ENCODE measurements around the gene SGIP1.

Gene SGIP1

DNA sequence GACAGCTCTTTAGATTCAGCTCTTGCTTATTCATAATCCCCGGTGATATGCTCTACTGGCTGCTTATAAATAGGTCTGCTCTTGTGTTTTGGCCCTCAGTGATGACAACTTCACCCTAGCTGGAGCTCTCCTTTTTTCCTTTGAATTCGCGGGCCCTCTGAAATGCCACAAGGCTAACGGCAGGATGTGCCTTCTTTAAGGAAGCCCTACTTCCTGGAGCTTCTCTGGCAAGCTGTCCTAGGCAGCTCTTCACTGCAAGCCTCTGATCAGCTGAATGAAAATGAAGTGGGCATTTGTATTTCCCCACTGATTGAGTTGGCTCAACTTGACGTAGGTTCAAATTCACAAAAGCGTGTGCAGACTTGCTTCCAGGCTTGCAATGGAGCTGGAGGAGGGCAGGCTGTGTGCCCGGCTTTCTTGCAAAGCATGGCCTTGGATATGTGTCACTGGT, 22.2 kb downstream of the SGIP1 start:
- DNase-seq = no peak

DNA sequence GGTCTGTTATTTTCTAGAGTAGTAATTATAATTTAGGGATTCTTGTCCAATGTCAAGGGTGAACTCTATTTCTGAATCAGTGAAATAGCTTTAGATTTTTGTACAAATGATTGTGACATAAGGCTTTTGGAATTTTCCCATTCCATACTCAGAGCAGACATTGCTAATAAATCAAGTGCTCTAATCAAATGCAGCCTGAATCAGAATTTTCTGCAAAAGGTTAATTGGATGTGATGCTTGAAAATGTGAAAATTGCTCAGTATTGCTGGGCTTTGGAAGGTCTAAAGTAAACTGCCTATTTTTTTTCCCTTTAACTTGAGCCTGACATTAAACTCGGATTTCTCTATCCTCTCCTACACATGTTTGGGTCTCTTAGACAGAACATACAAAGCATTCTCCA, 23.2 kb downstream of the SGIP1 start:
- no peak for DNase-seq

DNA sequence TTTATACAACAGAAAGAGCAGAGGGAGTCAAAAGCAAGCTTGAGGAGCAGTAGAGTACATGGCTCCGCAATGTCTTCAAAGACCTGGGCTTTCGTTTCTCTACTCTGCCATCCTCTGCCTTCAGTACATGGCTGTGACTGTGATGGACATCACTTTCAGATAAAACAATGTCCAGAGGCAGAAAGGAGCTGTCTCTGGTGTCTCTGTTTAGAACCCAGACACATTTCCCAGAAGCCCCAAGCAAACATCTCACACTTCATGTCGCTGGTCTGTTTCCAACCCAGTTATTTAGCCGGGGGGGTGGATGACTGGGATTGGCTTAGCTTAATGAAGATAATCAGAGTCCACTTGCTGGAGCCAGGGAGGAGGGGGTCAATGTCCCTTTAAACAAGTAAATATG, 25.6 kb downstream of the SGIP1 start:
- DNase-seq = peak; percentile 53

DNA sequence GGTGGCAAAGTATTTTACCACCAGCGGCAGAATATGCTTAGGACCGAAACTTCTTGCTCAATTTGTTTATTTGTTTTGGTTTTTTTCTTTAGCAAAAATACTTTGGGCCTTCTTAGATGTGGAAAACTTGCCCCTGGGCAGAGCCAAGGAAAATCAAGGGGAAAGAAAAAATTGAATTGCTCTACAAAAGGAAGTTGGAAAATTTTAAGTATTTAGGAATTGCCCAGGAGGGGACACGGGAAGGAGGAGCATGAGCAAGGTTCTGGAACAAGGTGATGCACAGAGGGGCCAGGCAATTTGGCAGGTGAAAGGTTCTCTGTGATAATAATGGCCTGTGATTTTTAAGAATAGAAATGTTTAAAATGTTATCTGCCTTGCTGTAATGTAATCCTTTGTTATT, 28.6 kb downstream of the SGIP1 start:
- DNase-seq = no peak

DNA sequence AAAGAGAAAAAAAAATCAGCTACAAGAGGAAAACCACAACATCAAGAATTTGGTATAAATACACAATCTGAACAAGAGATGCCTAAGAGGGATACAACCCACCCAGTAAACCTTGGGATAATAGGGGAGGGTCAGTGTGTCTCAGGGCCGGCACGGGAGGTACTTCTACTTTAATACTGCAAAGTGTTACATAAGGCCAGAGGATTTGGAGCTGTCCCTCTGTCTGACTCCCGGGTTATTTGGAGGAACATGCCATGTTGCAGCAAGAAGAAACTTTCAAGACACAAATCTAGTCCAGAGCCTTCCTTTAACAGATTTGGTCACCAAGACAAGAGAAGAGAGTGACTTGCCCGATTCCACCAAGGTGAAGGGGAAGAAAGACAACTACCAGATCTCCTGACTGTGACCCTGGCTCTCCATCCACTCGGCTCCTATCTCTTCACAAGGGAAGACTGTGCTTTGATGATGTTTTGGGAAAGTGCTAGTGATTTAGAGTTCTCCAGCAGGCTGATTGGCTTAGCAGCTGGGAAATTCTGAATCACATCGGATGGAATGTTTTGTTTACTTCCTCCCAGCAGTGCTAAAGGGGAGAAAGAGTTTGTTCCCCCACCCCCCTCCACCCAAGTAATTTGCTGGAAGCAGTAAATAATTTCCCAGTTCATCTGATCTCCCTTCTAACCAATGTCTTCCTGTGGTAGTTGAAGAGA, 29.3 kb downstream of the SGIP1 start:
- DNase-seq = peak; percentile 86

DNA sequence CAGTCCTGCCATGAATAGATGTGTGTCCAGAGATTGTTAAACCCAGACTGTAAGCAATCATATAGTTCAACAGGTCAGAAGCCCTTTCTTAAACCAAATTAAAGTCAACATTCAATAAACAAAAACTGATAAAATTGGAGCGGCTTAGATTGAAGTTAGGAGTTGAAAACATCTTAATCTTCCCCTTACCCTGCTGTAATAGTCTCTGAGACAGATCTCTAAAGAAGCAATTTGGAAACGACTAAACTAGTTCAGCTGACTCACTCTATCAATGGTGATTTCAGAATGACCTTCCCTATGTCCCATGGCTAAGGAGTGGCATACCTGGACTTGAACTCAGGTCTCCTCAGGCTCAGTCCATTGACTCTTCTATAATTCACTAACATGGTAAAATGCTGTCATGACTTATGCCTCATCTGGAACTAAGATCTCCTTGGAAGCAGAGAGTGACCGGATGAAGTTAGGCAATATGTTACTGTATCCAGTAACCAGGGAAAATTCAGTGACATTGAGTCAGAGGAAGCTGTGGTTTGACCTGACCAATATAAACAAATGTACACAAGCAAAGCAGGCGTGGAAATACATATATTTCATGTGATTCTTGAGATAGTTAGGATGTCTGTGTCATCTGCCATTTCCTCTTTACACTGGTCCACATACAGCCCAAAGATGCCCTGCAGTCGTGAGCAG, 30.1 kb downstream of the SGIP1 start:
- DNase-seq = no peak

DNA sequence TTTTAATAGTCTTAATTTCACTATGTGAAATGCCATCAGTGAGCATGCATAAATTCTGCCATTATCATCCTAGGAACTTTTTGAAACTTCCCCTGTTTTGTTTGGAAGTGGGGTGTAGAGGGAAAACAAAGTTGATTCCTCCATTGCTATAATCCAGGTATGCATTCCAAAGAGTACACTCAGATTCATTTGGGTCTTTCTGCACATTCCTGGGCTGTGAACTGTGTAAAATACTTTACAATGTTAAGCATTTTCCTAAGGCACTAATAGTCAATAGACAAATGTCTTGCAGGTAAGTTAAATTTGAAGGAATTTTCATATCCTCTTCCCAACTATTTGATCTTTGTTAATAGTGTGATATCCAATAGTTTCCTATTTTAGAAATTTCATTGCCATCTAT, 36.2 kb downstream of the SGIP1 start:
- no peak for DNase-seq

DNA sequence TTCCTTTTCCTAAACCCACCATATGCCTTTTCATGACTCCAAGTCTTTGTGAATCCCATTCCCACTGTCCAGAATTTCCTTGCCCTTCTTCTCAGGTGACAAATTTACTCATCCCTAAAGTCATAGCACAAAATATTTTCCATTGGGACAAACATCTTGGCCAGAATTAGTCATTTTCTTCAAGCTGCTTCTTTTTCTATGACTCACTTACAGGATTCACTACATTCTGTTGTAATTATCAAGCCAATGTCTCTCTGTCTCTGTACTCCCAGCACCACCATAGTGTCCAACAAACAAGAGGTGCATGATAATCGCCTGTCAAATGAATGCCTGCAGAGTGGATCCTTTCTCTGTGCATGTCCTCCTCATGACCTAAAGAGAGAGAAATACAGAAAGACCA, 37.8 kb downstream of the SGIP1 start:
- peak; percentile 52 for DNase-seq

DNA sequence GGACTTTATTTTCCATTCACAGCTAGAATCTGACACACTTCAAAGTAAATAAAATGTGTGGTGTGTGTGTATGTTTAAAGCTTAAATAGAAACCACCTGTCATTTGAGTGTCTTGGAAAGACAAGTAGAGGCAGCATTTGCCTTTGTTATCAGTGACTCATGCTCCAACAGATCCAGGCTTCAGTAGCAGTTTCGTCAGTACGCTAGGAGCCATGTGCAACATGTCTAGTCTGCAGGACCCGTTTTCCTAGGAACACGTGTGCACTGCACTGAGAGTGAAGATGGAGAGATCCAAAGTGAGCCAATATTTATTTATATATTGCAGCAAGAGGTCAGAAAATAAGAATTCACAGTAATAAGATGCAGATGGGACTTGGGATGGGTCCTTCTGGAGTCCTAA, 41.8 kb downstream of the SGIP1 start:
- peak; percentile 65 for DNase-seq

DNA sequence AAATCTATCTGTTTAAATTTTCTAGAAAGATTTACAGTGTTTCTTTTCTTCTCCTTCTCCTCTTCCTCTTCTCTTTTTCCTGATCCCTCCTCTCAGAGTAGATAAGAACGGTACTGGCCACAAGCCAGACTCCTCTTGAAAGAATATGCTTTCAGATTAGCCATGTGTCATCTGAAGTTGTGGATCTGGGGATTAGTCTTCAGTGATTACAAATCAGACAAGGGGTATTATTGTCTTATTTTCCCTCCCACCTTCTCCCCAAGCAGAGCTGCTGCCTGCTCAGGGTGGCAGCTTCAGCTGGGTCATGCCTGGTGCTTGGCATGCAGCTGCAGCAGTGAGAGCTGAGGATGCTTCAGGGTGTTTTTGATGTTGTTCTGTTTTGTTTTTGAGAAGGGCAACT, 42.7 kb downstream of the SGIP1 start:
- DNase-seq = peak; percentile 54

DNA sequence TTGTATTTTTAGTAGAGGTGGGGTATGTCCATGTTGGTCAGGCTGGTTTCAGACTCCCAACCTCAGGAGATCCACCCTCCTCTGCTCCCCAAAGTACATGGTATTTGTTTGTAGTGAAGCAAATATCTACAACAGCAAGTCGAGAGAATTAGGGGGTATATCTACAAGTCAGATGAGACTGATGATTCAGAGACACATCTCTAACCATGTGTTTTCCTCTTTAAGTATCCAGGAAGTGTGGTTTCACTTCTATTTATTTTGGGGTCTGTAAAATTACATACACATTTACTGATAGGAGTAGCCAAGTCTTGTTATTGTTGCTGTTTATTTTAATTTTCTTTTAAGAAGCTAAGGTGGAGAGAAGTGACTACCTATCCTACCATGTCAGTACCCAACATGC, 44.9 kb downstream of the SGIP1 start:
- DNase-seq = no peak

DNA sequence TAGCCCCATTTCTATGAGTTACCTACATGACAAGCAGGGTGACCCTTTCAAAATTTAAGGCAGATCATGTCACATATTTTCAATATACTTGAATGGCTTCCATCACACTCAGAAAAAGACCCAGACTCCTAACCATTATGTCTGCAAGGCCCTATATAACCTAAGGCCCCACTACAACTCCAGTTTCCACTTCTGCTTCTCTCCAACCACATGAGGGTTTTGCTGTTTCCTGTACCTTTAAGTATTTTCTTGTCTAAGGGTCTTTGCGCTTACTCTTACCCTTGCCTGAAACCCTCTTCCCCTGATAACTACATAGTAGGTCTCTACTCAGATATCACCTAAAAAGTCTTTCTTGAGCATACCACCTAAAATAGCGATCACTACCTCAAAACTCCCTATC, 46.1 kb downstream of the SGIP1 start:
- no peak for DNase-seq

DNA sequence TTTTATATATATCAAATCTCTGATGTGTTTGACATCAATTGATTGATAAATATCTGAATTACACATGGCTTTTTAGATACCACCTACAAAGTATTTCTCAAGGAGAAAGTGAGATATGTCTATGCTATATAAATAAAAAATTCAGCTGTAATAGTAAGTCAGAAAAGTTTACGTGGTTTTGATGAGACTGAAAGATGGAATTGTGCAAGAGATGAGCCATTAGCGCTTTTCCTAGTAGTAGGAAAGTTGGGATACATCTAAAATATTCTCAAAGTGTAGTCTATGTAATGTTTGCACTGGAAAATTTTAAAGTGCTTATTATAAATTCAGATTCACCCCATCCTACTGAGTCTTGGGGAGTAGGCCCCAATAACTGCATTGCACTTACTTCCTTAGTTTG, 49.1 kb downstream of the SGIP1 start:
- no peak for DNase-seq

DNA sequence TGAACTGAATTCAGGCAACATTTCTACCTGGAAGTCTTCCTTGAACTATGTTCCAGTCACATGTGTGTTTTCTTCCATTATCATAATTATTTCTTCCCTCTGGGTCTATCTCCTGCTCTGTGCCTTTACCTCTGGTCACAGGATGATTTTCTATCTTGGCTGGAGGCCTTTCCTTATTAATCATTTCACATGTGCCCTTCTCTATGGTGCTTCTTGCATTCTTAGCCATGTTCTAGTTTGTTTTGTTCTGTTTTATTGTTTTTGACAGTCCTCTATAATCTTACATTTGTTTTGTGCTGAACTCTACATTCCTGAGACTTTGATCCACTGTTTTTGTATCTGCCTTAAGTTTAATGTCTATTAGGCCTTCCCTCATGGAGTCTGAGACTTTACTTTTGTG, 51.0 kb downstream of the SGIP1 start:
- DNase-seq = no peak

DNA sequence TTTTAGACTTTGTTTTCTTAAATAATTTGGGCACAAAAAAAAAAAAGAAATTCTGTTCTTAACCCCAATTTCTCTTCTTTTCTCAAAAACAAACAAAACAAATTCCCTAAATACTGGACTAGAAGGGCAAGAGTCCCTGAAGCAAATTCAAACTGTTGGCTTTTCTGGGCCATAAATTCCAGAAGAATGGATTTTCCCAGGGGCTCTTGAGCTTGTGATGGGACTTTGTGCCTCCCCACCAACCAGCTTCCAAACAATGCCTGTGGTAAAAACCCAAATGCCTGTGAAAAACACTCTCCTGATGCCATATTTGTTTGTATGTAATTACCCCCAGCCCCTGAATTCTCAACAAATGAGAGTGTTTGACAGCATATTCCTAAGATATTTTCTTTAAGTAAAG, 55.4 kb downstream of the SGIP1 start:
- peak; percentile 54 for DNase-seq

DNA sequence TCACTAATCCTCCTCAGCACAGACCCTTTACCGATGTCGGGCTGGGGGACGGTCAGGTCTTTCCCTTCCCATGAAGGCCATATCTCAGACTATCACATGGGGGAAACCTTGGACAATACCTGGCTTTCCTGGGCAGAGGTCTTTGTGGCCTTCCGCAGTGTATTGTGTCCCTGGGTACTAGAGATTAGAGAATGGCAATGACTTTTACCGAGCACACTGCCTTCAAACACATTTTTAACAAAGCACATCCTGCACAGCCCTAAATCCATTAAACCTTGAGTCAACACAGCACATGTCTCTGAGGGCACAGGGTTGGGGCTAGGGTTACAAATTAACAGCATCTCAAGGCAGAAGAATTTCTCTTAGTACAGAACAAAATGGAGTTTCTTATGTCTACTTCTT, 58.2 kb downstream of the SGIP1 start:
- peak; percentile 51 for DNase-seq

DNA sequence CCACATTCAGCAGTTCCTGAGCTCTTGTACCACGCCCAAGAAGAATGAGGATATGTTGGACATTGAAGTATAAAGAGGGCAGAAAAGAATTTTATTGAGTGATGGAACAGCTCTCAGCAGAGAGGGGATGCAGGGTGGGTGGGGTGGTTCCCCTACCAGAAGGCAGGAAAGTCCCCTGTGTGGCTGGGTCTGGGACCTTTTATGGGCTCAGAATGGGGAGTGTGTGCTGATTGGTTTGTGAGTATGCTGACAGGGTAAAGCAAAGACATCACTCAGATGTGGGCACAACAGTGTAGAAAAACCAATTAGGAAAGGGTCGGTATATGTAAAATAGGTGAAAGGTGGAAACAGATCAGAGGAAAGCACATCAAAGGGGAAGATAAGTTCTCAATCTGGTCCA, 62.2 kb downstream of the SGIP1 start:
- no peak for DNase-seq

DNA sequence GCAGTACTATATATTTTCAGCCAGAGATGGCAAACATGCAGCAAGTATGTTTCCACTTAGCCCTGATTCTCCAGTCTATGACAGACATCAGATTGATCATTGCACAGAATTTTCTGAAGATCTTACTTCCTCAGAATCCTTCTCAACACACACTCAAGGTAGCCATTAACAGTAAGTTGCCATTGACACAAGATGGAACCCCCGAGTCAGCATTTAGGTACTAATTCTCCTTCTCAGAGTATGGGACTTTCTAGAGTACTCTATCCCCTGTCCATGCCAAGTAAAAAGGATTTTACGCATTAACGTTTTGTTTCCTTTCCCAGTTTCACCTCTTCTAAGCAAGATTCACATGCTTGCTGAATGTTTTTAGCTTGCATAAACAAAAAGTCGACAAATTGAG, 63.5 kb downstream of the SGIP1 start:
- DNase-seq = no peak

DNA sequence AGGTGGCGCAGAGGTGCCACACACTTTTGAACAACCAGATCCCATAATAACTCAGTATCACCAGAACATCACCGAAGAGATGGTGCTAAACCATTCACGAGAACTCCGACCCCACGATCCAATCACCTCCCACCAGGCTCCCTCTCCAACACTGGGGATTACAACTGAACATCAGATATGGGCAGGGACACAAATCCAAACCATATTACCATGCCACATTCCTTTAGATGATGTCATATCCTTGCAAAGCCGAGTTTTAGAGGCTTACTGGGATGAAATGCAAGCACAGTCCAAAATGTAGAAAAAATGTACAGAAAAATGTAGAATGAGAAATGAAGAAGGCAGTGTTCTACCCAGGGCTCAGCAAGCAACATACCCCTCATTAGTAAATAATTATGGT, 64.7 kb downstream of the SGIP1 start:
- peak; percentile 62 for DNase-seq

DNA sequence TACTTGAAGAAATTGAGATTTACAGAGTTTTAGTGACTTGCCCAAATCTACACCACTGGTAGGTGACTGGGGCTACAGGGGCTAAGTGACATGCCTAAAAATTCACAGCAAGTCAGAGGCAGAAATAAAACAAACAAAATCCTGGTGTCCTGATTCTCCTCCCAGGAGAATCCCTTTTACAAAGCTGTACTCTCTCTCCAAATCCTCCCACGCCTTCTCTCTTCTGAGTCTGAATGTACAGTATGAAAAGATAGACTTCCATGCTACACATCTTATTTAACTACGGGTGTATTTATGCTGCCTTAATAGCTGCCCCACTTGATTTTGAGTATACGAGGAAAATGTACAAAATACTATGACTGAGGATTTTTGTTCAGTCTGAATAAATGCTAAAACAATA, 65.4 kb downstream of the SGIP1 start:
- DNase-seq = no peak

DNA sequence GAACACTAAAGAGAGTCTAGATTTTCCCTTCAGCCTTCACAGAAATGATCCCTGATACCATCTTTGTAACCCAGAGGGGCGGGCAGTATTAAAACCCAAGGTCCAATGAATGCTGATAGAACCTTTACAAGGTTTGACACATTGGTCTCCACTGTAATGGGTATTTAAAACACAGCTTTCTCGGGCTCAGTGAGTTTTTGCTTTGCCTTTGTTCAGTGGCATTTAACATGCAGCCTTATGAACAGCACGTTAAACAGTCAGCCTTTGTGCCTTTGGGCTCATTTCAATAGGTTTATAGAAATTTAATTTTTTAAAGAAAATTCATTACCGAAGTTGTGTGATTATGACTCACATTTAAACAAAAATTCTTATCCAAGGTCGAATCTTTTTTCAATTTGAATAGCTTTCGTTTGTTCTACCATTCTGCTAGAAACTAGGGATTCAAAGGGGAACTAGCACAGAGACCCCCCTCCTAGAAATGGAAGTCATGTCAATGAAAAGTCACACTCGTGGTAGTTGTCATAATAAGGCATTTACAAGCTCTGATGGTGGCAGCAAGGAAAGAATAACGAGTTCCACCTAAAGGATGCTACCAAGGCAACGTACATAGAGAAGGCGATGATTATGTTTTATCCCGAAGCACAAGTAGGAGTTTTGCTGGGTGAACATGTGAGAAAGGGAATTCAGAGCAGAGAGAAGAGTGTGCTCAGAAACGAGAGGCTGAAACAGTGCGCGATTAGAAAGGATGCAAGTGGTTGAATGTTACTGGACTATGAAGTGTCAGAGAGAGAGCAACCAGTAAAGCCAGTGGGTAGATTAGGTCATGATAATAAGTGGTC, 66.2 kb downstream of the SGIP1 start:
- DNase-seq = no peak

DNA sequence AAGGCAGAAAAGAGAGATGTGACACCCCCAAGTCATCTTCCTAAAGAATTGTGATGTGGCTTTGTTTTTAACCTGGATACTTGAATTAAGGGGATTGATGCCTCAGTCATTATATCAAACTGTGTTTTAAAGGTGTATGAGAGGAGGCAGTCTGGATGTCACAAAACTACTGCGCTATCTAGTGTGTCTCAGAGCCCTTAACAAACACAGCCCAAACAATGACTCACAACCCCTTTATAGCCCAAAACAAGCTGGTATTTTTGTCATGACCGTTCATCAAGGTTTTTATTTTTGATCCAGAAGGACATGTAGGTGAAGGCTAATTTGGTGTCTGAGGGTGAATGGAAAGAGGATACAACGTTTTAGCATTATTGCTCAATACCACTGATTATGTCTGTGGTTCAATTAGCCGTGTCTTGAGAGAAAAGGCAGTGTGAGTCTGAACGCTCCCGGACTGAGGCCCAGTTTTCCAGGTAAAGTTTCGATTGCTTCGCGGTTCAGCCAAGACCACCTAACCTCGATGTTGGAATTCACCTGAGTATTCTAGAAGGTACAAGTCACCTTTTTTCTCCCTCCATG, 71.6 kb downstream of the SGIP1 start:
- no peak for DNase-seq

DNA sequence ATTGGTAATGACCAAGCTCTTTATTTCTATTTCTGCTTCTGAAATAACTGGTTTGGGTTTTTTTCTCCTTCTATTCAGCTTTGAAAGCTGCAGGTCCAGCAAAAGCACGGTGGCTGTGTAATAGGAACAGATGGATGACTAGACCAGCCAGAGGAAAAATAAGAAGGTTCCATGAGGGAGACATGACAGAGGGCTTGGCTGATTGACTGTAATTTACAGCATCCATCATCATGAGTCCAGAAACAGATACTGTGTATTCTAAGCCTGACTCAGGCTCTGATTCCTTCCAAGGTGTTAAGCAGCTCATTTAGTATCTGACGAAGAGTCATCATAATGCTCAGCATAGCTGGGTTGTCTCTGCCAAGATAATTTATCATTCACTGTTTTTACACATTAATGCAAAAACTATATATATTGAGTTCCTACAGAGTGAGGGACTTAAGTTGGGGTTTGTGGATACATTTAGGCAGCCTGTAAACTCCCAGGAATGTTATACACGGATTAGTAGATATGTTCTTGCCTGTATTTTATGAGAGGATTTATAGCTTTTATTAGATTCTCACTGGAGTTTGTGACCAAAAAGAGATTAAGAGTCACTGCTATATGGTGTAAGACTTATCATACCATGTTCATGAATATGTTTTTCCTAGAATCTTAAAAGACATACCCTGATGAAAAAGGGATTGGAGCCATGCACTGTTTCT, 72.6 kb downstream of the SGIP1 start:
- no peak for DNase-seq
